NCI-H774 (cell line): Measurements from ENCODE around the gene C12orf75.
"Not testable (repeated sequence)": the region's sequence is repeated elsewhere in the genome, so short reads cannot be mapped to it uniquely, and the experiment has no call there.

Source experiments
- DNase-seq: peaks from one replicate; lab custom pipeline; 2025; lab: John Stamatoyannopoulos, UW

Gene C12orf75

DNA sequence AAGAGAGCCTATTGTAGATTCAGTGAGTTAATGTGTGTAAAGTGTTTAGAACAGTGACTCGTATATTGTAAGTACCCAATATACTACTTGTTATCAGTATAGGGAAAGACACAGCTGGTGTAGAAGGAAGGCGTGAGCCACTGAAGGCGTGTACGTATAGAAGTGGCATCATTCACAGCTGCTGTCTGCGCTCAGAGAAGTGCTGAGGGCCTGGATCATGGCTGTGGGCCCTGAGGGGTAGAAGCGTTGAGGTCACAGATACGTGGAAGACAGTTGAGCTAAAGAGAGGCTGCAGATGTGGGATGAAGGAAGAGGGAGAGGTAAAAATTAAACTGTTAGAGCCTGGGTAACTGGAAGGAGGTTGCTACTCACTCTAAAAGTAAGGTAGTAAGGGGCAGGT is 5.9 kb downstream of the C12orf75 start:
- no peak for DNase-seq

DNA sequence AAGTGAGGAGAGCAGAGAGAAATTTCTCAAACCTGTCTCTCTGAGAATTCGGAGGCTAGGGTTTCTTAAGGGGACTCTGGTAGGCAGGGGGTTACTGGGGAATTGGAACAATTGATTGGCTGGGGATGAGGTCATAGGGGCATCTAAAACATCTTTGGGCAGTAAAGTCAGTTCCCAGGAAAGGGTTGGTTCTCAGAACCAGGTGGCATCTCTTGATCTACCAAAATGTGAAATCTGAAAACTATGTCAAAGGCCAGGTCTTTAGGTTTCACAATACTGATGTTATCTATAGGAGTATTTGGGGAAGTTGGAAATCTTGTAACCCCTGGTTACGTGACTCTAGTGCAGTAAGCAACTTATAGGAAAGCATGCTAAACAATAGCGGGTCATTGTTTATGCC is 6.9 kb downstream of the C12orf75 start:
- no peak for DNase-seq

DNA sequence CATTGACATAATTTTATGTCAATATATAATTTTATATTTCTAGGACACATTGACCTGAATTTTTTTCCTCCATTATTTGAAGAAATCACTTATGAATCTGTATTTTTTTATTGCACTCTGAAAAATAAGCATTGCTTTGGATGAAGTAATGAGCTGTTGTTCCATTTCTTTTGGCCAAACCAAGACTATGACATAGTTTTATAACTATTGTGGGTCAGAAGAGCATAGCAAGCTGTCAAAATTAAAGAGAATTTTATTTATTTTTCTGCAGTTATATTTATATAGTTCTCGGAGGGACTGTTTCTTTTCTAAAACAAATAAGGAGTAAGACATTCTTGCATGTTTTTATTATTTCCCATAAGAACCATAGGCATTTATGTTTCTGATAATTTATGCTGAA is 8.5 kb downstream of the C12orf75 start:
- no peak for DNase-seq

DNA sequence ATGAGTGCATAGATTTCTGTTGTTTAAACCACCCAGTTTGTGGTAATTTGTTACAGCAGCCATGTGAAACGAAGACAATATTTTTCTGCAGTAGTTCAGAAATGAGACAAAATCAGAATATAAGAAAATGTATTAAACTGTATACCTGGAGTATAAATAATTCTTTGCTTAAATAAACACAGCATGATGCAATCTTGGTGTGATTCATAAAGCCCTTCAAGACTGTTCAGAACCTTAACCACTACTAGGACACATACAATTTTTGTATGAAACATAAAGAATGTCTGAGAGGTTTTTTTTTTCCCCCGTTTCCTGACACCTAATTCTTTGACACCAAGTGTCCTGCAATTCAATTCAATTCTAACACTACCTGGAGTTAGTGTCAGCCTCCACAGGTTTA is 10.5 kb downstream of the C12orf75 start:
- DNase-seq = no peak

DNA sequence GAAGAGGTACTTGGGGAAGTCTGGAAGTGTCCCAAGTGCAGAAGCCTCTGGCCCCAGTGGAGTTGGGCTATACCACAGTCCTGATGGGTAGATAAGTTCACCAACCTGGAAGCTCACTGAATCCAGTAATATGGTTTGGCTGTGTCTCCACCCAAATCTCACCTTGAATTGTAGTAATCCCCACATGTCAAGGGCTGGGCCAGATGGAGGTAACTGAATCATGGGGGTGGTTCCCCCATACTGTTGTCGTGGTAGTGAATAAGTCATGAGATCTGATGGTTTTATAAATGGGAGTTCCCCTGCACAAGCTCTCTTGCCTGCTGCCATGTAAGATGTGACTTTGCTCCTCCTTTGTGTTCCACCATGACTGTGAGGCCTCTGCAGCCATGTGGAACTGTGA is 11.1 kb downstream of the C12orf75 start:
- not testable (repeated sequence) for DNase-seq

DNA sequence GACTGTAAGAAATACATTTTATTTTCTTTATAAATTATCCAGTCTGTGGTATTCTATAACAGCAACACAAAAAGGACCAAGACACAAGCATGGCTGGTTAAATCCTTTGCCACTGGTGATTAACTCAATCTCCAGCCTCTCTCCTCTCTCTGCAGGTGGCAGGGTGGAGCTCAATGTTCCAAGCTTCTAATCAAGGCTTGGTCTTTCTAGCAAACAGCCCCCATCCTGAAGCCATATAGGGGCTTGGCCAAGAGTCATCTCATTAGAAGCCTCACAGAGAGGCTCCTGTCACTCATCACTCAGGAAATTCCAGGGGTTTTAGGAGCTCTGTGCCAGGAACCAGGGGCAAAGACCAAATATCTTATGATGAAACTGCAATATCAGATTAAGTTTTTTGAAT is 12.0 kb downstream of the C12orf75 start:
- no peak for DNase-seq

DNA sequence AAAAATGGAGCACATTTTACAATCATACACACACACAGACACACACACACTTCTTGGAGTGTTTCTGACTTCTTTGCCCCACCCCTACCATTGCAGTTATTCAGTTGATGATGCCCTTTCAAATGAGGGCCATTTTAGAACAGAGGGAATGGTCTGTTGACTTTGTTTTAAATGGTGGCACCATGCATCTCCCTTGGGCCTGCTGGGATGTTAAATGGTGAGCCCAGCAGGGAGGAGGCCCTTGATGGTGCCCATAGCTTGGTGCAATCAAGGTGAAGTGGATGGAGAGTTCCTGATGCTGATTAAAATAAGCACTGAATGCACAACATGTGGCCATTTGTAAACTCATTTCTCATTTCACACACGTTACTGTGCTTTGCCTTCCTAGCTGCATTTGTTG is 13.3 kb downstream of the C12orf75 start:
- DNase-seq = peak; percentile 91

DNA sequence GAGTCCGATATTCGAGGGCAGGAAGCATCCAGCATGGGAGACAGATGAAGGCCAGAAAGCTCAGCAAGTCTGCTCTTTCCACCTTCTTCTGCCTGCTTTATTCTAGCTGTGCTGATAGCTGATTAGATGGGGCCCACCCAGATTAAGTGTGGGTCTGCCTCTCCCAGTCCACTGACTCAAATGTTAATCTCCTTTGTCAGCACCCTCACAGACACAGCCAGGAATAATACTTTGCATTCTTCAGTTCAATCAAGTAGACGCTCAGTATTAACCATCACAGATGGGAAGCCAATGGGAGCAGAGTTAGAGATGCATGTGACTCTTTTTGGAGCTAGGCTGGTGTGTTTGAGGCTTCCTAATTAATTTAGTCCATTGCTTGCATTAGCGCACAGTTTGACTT is 17.0 kb downstream of the C12orf75 start:
- DNase-seq = no peak

DNA sequence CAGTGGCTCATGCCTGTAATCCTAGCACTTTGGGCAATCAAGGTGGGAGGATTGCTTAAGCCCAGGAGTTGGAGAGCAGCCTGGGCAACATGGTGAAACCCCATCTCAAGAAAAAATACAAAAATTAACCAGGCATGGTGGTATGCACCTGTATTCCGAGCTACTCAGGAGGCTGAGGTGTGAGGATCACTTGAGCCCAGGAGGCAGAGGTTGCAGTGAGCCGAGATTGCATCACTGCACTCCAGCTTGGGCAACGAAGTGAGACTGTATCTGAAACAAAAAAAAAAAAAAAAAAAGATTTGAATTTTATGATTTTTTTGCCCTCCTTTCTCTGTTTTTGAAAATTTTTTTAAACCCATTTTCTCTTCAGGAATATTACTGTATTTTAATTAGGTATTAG is 17.7 kb downstream of the C12orf75 start:
- DNase-seq = no peak

DNA sequence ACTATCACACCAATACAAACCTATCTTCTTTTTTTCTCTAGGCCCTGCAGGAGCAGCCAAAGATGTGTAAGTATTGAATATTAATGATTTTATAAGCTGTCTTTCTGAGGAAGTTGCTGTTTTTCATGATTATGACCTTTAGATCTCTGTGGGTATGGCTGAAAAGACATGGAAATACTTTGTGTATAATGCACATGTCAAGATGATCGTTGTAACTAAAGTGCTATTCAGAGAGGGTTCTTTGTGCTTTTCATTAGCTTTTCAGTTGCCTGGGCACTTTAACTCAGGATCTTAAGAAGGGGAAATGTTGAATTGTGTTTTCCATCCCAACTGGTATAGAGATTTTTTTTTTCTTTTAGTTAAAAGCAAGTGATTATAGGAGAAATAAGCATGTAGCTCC is 18.1 kb downstream of the C12orf75 start:
- DNase-seq = no peak

DNA sequence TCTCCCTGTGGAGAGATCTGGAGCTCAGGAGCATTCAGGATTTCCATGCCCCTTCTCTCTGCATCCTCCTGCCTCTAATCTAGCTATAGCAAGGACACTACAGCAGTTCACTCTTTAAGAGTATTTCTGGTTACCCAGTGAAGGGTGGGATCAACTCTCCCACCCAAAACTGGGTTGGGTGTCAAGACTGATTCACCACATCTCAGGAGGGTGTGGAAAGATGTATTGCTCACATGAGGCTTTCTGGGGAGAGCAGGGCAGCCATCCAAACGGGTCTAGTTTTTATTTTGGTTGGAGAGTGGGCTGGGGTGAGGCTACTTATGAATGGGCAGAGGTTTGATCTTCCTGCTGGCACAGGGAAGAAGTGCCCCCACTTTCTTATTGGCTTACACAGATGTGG is 18.6 kb downstream of the C12orf75 start:
- DNase-seq = no peak

DNA sequence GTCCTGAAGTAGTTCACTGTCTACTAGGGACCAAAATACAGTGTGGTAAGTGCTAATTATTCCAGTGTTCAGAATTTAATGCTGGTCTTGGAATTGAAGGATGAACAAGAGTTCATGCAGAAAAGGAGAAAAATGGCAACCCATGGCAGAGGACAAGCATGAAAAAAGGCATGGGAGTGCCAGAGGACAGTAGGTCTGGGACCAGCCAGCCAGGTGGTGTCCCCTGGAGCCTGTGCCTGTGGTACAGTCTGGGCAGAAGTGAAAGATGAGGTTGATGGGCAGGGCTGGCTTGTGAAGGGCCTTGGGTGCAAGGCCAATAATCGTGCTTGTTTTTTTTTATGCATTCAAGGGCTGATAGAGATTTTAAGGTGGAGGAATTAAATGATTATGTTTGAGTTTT is 21.0 kb downstream of the C12orf75 start:
- no peak for DNase-seq

DNA sequence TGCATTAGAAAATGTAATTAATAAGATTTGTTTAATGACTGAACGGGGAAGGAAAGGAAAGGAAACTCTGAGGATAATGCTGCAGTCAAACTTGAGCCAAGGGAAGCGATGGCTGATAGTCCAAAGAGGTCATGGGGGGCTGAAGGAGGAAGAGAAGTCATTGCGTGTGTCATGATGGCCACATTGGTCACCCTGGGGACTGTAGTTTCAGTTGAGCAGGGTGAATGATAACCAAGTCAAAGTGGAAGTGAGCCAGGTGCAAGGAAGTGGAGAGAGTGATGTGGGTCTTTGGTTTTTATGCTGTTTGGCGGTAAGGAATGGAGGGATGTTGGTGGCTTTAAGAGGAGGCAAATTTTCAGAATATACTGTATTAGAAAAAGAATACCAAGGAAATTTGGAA is 21.6 kb downstream of the C12orf75 start:
- DNase-seq = no peak

DNA sequence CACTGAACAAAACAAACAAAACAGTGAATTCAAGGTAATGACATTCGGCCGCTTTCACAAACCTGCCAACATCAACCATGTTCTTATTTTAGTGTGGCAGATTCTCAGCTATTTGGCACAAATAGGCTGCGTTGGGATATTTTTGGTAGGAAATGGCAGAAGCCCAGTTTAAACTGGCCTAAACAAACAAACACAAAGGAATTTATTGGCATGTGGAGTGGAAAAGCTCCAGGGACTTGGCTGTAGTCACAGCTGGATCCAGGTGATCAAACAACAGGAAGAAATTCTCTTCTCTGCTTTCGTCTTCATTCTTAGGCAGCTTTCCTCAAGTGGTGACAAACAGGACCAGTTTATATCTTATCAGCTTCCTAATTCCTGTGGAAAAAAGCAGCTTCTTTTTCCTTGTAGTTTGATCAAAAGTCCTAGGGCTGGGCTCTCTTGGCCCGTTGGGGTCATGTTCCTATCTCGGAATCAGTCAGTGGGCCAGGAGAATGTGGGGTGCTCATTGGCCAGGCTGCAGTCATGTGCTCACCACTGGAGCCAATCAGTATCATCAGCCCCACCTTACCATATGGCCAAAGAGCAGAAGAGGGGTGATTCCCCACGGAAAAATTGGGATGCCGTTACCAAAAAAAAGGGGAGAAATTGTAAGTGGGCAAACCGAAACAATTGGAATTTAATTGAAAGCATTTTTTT is 22.6 kb downstream of the C12orf75 start:
- DNase-seq = peak; percentile 18

DNA sequence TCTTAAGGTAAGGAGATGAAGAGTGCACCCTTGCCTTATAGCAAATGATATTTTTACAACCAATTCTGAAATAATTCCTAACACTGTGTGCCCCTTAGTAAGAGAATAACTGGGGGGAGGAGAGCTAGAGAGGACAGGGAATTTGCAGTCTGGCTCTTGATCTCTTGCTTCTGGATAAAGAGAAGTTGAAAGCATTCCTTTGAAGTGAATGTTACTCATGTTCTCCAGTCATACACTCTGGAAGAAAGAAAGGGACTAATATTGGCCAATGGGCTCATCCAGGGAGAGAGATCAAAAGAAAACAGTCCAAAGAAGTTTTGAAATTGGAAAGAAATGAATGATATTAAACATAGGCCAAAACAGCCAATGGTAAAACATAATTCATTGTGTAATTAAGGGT is 25.3 kb downstream of the C12orf75 start:
- DNase-seq = no peak

DNA sequence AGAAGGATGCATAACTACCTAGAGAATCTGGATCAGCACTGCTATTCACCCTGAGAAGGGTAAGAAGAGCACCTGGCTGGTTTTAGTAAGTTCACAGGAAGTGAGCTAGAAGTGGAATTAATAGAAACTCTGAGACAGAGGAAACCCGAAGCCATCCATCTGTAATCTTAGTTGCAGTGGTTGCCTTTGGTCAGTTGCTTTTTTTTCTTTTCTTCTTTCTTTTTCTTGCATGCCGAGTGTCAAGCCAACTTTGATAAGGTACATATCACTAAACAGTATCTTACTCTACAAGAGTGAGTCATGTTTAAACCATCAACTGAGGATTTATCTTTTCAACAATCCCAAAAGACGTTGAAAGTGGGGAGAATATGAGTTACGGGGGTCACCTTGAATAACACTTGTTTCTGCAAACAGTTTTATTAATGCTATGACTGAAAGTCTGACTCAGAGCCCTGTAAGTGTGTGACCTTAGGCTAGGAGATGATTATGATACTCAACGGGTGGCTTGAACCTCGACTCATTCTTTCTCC is 26.7 kb downstream of the C12orf75 start:
- no peak for DNase-seq

DNA sequence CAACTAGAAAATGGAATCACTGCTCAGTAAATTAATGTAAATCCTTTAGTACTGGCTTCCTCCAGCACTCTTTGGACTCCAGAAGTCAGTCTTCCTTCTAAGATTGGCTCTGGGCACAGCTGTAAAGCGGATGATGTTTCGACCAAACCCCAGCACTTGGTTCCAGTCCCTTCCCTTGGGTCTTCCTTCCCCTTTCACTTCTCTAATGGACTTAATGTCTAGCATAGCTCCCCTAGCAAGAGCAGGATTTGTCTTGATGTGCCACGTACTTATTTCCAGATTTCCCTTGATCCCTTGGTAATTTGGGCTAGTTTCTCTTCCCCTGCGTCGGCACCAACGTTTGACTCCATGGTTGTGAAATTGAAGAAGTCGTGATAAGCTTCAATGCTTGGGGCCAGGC is 28.3 kb downstream of the C12orf75 start:
- DNase-seq = no peak

DNA sequence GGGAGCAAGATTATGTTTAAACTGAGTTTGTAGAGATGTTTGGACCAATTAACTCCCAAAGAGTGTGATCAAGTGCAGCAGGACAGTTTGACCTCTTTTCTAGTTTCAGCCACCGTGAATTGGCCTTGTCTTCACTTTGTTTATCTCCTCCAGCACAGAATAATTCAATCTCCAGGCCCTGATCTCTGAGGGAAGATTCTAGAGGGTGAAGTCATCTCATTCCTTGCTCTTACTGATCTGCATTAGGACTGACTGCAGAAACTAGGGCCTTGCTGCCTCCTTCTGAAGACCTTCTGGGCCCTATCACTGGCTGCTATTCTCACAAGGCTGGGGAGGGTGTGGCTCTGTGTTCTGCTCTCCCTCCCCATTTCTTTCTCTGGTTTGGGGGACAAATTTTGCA is 29.4 kb downstream of the C12orf75 start:
- no peak for DNase-seq

DNA sequence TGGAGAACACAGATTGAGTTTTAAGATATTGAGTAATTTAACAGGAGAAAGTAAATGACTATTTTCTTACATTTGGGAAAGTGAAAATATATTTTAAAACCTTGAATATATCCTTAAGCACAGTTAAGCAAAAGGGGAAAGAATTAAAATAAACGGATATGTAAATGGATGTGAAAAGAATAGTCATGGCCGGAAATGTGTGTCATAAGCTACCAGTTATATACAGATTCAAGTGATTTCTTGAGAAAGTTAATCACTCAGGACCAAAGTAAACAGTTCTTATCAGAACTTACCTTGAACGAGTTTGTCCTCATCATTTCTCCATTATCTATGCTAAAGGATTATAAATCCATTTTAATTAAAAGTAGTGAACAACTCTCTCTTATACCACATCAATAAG is 33.4 kb downstream of the C12orf75 start:
- no peak for DNase-seq

DNA sequence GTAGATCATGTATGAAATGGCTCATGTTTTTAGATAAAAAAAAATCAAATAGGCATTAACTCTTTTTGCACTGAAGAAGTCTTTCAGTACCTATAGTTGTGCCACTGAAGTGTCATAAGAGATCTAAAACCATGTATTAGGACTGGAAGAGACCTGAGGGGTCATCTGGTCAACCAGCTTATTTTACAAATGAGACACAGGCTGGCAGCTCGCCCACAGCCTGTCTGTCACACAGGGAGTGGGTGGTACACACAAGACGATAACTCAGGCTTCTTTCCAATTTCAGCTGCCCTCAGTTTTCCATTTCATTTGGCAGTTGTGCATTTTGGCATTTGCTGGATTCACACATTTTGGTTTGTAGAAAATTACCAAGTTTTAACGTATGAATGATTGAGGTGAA is 34.7 kb downstream of the C12orf75 start:
- DNase-seq = no peak

DNA sequence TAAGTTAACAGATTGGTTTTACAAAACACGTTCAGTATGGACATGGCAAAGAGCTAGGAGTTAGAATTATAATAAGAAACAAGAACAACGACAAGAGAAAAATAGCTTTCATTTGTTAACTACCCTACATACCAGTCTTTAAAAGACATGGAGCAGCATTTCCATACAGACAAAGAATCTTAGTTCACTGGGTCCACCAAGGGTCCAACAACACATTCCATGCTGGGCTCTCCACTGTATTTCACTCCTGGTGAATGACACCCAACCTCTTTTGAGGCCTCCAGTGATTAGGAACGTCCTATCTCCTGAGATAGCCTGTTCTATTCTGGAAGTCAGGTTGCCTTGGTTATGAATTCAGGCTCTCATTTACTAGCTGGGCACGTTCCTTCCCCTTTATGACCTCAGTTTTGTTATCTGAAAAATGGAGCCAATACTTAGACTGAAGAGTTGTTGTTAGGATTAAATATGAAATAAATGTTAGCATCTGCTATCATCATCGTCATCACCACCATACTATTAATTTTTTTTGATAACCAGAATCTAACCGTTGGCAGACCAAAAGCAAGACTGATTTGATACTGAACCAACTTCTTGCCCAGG is 37.7 kb downstream of the C12orf75 start:
- no peak for DNase-seq

DNA sequence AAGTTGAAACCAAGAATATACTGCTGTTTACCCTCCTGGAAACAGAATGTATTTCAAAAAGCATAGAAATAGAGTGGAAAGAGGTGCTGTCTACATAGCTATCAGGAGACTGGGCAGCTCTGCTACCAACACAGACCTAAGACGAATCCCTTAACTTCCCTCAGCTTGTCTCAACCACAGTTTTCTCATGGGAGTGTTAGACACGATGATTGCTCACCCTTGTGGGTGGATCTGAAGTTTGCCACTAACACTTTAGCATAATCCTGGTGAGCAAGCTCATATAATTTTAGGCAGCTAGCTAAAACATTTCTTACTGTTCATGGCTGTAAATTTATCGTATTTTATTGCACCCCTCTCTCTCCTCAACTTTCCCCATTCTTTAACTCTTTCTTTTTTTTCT is 38.5 kb downstream of the C12orf75 start:
- no peak for DNase-seq

DNA sequence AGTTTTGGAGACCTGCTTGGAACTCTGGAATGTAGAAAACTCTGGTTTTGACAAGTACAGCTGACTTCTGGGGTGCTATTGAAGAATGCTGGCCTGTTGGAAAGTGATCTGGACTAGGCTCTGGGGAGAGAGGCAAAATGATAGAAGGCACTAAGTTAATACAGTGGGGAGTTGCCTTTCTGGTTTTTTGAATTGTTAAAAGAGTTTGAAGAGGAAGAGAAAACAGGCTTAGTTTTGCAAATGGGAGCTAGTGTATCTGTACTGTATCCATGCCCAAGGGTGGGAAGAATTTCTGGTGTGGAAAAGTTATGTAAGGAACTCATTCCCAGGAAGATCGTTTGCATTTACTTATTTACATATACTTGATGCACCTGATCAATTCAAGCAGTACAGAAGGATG is 43.8 kb downstream of the C12orf75 start:
- DNase-seq = no peak

DNA sequence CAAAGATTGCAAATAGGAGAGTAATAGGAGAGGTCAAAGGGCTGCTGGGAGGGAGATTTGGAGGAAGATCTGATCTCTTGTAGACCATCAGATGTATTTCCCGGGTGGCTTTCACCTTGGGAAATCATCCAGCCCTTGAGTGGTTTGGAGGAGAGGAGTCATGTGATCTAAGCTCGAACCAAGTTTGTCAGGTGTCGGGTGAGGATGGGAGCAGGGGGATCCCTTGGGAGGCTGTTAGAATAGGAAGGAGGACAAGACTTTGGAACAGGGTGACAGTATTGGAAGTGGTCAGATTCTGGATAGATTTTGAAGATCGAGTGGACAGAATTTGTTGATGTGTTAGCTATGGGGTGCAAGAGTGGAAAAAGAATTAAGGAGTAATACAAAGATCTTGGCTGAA is 46.6 kb downstream of the C12orf75 start:
- DNase-seq = no peak
